HG03442 (cell line): ENCODE data around the gene CLSTN2.

ENCODE experiments used
- ATAC-seq: cut with Tn5 transposase; IDR thresholded peaks from one replicate; pipeline ENCODE4 v1.9.1; 2021; ENCODE audit warnings: mild to moderate bottlenecking, moderate library complexity; ENCODE audit not compliant: unreplicated experiment

Gene CLSTN2

DNA sequence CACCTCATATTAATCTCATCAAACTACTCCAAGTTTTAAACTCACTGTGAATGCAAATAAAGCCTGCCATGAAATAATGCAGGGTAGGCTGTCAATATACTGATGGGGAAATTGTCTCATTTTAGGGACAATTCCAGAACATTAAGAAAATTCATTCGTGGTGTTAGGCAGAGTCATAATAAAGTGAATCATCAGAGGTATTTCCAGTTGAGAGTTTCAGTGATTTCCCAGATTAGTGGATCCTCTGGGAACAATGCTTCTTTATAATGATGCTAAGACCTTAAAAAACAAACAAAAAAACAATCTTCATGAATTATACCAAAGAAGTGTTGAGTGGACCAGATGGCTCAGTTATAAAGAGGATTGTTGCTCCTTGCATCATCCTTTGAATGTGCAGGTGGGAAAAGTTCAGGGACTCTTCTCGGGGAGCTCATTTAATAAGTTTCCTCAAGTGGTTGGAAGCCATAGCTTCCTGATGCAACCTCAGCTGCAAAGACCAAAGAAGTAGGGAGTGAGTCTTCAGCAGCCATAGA is 381.9 kb downstream of the CLSTN2 start:
- ATAC-seq = no peak

DNA sequence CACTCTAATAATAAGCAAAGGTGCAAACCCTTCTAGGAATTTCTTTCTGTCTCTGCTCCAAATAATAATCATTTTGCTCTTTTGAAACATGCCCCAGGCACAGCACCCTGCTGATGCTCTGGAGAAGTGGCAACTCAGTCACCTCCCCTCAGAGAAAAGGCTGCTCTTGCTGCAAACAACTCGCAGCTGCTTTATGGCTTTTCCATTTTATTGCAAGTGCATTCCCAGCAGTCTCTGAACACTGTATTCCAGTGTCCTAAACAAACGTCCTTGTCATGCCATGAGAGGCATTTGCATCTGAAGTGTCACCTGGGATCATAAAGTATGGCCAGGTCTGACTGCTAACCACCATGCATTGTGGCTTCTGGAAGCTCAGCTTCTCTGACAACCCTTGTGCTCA is 384.8 kb downstream of the CLSTN2 start:
- ATAC-seq = no peak

DNA sequence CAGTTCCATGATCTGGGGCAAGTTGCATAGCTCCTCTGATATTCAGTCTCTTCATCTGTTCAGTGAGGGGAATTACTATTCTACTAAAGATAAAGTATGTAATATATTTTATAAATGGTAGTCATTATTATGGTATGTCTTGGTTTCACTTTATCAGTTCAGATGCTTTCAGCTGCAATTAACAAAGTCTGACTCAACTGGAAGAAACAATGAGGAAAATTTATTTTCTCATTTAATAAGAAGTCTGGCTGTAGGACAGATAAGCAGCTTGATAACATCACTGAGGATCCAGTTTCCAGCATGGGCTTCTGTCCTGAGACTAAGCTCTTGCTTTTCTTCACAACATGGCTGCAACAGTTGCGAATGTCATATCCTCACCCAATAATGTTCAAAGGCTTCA is 388.6 kb downstream of the CLSTN2 start:
- ATAC-seq = no peak

DNA sequence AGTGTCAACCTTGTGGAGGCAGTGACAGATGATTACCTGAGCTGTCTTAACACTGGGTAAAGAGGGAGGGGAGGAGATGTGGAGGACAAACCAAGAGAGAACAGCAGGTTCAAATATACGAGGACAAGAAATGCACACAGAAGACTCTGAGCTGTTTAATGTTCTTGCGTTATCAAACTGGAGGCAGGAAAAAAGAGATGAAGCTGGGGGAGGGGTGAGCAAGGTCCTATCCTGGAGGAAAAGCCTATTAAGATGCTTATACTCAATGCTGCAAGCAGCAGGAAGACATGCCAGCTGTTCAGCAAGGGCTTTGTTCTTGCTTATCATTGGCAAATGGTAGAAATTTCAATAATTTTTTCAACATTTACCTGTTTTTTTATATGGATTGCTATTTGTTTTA is 397.1 kb downstream of the CLSTN2 start:
- no peak for ATAC-seq

DNA sequence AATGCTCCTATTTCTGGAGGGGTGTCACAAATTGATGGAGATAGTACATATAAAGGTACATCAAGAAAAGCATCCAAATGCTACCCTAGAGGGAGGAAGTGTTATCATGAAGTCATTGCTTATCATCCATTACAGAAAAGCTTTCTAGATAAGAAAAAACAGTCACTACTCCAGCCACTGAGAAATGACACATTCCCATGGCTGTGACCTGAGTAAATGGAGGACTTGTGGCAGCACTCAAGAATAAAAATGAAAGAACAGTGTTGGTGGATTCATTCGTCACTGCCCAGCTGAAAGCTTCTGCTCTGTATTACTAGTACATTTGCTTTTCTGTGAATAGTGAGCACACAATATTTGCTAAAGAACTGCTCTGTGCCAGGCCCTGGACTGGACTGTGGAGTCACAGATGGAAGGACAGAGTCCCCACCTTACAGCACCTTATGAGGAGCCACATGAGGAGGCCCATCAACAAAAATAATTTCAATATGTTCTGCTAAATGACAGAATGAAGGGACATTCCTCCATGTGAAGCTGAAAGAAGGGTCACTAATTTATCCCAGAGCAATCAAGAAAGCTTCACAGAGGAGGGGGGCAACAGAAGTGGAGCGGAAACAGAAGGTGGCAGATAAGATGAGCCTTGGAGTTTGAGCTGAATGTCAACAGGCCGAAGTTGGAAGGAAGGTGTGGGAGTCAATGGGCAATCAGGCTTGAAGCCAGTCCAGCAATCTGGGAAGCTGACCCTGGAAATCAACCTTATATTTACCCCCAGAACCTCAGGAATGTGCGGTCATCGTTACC is 399.3 kb downstream of the CLSTN2 start:
- ATAC-seq = no peak

DNA sequence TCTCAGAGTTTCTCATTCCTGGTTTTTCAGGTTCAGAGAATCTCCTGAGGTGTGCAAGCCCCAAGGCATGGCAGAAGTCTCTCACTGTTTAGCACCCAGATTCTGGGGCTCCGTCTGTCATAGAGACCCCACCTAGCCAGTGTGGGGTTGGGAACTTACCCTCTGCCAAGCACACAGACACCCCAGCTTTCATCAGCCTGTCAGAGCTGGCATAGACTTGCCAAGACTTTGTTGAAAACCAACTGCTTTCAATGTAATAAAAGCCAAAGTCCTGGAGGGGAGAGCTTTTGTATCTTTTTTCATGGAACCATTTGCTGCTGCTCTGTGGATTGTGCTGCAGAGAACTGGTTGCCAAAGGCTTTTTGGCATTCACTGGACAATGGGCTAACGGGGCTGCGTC is 401.5 kb downstream of the CLSTN2 start:
- ATAC-seq = no peak

DNA sequence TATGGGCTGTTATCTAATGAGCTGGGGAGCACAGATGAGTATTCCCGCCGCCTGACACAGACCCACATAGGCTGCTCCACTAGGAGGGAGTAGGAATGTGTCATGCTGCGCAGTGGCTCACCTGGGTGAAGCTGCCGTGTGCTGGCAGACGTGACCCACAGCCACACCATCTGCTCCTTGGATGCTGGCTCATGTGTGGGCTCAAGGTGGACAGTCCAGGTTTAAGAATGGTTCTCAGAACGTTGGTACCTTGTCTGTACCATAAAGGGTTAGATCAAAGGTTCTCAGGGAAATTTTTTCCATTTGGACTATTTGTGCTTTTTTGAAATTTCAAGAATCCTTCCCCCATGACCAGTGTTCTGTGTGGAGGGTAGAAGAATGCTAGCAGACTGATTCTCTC is 403.9 kb downstream of the CLSTN2 start:
- no peak for ATAC-seq

DNA sequence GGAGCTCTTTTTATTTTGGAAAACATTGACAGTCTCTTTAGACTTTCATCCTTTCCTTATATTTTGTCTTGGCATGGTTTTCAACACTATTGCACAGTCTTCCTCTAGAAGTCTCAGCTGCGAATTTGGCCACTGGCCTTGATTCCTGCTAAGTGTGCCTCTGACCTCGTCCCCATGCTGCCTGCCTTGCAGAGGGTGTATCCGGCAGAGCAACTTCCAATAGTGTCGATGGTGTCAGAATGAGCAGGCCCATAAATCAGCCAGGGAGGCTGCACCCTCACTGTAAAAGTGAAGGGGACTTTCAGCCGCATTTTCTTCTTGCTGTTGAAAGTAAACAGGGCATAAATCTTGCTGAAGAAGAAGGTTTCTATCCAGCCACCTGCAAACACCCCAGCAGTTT is 406.2 kb downstream of the CLSTN2 start:
- no peak for ATAC-seq

DNA sequence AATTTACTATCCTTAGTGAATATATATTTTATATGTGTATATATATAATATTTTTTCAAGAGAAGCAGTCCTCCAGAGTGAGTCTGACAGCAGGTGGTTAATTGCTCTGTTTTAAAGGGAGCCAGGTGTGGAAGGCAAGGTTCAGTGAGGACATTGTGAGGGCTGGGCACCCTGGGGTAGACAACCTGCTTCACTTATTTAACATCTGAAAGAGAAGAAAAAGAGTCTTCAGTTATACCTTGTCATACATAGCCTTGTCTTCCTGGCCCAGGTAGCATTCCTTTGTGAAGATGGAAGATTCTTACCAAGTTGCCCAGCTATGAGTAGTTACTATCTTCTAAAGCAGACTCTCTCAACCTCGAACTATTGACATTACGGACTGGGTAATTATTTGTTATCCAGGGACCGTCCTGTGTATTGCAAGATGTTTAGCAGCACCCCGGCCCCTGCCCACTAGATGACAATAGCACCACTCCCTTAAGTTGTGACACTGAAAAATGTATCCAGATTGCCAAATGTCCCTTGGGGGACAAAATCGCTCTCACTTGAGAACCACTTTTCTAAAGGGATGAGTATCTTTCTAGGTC is 406.9 kb downstream of the CLSTN2 start:
- no peak for ATAC-seq

DNA sequence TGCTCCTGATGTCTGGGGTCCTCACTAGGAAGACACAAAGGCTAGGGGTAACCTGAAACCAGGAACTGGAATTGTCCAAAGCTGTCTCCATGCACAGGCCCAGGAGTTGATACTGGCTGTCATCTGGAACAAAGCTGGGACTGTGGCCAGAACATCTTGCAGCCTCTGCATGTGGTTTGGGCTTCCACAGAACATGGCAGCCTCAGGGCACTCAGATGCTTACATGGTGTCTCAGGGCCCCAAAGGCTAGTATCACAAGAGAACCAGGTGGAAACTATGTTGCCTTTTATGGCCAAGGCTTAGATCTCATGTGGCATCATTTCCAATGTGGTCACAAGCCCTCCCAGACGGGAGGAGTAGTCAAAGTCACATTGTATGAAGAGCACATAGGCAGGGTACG is 407.7 kb downstream of the CLSTN2 start:
- ATAC-seq = no peak

DNA sequence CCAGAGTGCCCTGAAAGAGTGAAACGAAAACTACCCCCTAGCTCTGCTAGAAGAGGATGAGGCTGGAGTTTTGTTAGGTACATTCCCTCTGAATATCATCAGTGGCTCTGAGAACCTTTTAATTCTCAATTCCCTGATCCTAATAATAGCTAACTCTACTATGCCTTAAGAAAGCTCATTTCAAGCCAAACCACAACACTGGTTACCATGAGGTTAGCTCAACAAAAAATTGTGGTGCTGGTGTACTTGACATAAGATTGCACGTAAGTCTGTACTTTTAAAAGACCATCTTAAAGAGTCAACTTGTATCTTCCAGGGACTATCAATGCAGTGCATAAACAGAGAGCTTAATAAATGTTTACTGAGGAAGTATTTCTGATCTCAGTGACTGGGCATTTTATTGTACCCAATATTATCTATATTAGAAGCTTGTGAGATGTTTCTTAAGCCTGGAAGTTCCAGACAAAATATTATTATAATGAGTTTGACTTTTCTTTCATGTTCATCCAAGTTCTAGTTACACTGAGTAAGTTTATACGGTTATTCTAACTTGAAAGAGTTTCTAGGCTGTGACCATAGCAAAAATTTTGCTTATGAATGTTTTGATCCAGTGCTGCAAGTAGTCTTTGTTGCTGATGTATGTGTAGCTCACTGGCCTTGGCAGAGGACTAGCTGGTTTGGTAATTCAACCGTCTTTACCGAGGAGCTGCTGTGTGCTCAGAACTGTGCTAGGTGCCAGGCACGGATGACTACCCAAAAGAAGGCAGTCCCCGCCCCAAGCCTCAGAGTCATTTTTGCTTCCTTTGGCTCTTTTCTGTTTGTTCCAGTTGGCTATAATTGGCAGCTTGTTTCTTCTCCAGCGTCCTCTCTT is 408.5 kb downstream of the CLSTN2 start:
- no peak for ATAC-seq

DNA sequence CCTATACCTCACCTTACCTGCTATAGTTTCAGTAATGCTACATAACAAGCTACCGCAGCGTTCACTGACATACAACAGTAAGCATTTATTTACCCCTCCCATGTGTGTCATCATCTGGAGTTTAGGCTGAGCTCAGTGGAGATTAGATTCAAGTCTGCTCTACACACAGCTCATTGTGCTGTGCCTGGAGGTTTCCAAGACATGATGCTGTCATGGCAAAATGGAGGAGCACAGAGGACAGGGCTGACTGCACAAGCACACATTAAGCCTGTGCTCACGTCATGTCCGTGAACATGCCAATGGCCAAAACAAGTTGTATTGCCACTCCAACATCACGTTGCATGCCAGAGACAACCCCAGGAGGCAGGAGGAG is 409.1 kb downstream of the CLSTN2 start:
- ATAC-seq = no peak

DNA sequence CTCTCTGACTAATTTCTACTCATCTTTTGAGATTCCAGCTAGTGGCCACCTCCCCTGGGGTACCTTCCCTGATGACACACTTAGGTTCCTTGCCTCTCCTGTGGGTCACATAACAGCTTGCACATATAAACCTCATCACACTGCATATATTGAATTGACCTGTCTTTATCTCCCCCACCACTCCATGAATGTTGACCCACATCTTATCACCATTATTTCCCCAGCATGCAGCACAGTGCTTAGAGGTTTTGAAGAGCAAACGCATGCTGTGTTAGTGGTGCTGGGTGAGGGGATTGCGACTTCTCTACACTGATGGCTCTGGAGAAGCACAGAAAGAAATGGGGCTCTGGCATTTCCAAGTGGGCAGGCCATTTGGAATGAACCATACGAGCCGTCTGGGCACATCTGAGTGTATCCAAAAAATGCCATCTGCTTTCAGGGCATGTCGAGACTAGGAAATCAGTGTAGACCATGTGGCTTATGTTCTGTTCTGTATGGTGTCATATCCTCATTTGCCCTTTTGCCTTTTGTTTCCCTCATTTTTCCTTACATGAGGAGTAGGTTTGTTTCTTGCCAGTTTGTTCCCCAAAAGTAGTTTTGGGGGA is 409.7 kb downstream of the CLSTN2 start:
- ATAC-seq = no peak

DNA sequence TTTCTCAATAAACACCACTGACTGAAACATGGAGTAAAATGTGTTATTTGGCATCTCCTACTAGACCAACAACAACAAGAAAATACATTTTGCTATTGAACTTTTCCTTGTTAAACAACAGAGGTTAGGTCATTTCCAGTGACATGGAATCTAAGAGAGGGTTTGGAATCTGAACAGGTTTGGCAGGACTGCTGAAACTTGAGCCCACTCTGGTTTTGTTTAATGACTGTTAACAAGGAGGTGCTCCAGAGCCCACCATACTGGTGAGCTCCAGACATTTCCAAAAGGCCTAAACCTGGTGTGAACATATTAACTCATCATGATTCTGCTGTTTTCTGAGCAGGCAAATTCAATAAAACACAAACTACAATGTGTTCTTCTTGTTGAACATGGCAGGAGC is 412.2 kb downstream of the CLSTN2 start:
- ATAC-seq = no peak

DNA sequence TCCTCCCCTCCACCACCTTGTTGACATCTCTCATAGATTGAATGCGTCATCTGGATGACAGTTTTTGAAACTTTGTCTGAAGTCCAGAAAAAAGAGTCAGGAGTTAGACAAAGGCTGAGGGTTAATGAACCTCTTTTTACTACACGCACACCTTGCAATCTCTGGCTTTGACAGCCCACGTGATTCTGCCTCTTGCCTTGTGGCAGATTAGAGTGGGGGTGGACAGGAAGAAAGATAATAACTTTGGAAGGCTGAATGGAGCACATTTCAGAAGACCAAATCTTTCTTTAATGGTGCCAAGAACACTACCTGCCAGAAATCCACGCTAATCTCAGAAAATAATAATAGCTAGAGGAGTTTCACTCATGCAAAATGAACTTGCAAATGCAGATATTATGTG is 415.0 kb downstream of the CLSTN2 start:
- ATAC-seq = no peak

DNA sequence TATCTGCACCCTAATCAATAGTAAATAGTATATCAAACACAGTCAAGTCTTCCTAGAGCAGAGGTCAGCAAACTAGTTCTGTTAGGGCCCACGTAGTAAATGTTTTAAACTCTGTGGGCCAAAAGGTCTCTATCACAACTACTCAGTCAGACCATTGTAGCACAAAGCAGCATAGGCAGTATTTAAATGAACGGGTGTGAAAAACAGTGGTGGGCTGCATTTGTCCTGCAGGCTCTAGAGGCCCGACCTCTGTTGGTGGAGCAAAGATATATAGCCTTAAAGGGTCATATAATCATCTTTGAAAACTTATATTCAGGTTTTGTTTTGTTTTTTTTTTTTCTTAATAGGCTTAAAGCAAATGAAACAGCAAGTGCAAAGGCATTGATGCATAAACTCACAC is 416.5 kb downstream of the CLSTN2 start:
- no peak for ATAC-seq

DNA sequence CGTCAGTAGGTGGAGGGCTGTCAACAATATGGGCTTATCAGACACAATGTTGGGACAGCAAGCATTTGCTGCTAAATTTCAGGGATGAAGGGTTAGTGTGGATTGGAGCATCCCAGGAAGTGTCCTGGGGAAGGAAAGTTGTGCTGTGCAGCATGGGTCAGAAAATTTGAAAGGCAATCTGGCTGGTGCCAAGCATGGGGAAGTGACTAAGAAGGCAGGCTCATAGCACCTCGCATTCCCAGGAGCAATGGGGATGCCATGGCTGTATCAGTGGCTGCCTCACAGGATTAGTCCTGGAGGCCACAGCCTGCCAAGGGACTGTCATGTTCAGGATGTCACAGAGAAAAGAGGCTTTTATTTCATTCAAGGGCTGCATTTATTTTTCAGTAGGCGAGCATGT is 420.5 kb downstream of the CLSTN2 start:
- ATAC-seq = no peak

DNA sequence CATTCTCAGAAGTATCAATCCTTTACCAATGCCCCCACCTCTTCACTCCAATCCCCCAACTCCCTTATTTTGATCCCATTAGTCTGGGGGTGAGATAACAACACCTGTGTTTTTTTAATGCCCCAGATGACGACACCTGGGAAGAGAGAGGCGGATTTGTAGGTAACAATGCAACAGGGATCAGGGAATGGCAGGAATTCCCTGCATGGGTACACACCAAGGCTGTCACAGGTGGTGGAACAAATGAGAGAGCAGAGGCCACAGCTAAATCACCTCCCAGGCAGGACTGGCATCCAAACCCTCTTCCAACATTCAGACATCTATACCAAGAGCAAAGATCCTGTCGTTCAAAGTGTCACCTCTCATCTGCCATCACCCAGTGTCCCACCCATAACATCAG is 423.7 kb downstream of the CLSTN2 start:
- no peak for ATAC-seq

DNA sequence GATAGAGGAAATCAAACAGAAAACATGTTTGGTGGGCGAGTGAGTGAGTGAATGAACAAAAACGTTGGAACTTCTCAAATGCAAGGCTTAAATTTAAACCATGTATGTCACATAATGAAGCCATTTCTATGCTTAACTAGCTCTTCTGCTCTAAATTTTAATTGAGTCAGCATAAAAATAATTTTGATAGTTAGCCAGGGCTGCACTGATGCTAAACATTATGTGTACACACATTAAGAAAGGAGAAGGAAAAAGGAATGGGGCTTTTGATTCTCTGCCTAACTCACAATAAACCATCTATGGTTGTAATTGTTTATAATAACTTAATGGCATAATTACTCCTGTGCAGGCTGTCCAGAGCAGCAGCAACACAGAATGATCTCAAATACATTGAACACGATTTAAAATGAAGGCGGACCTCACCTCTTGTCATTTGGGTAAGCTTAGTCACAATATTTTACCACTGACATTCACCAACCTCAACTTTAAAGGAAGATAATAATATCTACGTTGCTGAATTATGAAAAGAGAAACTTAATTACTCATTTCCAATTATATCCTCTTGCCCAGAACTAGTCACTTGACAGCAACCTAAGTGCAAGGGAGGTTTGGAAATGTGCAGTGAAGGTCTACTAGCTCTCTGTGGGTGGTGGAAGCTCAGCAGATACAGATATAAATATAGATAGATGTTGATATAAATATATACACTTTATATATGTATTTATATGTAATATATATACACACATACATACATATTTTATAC is 424.4 kb downstream of the CLSTN2 start:
- ATAC-seq = no peak

DNA sequence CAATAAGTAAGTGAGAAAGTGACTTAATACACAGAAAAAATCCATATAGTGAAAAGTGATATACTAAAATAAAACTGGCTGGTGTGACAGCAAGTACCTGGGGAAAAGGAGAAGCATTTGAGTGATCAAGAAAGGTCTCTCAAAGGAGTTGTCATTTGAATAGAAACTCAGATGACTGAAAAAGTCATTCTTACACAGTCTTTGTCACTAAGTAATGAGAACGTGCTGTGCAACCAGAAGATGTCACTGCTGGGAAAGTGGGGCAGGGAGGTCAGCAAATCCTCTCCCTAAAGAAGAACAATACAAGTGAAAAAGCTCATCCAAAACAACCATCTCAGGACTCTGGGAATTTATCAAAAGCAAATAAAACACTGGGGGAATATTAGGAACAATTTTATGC is 425.3 kb downstream of the CLSTN2 start:
- no peak for ATAC-seq

DNA sequence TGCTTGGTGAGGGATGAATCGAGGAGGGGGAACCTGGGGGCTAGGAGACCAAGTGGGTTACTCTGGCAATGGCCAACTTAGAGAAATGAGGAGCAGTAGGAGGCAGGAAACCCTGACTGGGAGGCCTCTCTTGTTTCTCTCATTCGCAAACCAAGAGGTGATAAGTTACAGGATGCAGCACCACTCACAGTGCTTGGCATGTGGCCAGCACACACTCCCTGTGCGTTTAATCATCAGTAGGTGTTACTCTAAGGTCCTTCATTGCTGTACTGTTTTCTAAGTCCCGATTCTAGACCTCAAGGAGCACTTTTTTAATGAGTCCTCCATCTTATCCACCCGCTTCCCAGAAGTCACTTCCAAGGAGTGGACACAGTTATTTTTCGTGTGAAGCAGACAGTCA is 428.8 kb downstream of the CLSTN2 start:
- ATAC-seq = no peak
